Tongue (tissue), 2 donors: ENCODE results near the gene OR9Q1. TPM values are rescaled to one million over a fixed set of nuclear protein-coding genes. Genes with fewer than 3 reads are reported as not detected.

Experiments used
- DNase-seq: peaks from one replicate; pipeline ENCODE4 v3.0.0-alpha.2; 2015
- total RNA-seq: library from RNA; depleted of rRNA; stranded (reverse); fragments of >200 nt; gene quantifications from one replicate; pipeline ENCODE4 v1.2.3, GENCODE V29; 2014

Gene OR9Q1
- total RNA-seq, 1 donor from 2014 or later = not detected

- no peak for DNase-seq
Measured at GRCh38 chr11:58034471-58034870, 10.8 kb downstream of the OR9Q1 start.

DNA sequence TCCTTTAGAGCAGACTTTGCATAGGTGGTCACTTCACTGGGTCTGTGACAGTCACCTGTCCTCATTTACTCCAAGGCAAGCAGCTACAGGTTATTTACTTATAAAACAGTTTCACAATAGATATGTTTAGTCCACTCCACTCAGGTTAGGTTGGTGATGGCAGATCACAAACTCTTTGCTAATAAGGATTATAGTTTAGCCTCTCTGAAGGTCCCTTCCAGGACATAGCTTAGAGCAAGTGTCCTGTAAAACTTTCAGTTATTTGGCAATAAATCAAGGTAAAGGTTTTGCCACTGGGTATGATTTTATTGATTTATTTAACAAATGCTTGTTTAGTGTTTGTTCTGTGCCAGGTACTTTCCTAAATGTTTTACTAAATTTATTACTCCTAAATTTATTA, 15.9 kb downstream of the OR9Q1 start:
- no peak for DNase-seq

DNA sequence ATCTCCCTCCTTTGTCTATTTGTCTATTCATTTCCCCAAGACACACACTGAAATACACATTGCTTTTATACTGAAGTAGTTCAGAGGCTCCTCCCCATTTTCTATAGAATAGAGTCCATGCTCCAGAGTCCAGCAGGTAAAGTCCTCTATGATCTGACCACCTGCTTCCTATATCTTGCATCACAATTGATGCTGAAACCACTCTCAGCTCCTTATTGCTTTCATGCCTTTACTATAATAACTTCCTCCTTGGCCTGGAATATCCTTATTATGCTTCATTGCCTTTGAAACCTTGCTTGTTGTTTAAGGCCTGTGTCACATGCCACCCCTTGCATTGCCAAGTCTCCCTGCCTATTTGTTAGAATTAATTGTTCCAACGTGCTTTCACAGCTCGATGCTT, 19.7 kb downstream of the OR9Q1 start:
- DNase-seq = no peak

- DNase-seq = no peak
Measured at GRCh38 chr11:58046231-58046630, 22.6 kb downstream of the OR9Q1 start.

DNA sequence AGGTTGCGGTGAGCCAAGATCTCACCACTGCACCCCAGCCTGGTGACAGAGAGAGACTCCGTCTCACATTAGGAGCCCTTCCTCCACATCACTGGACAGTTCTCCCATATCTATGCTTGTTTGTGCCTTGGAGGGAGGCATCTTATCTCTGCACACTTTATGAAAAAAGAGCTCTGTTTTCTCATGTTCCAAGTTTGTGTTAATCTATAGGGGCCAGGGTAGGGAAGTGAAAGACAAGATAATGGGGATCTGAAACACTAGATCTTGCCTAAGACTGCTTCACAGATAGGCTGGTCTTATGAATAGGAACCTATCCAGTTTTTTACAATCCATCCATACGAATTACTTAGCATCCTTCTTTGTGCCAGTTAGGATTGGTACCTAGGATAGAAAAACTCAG, 24.1 kb downstream of the OR9Q1 start:
- no peak for DNase-seq

DNA sequence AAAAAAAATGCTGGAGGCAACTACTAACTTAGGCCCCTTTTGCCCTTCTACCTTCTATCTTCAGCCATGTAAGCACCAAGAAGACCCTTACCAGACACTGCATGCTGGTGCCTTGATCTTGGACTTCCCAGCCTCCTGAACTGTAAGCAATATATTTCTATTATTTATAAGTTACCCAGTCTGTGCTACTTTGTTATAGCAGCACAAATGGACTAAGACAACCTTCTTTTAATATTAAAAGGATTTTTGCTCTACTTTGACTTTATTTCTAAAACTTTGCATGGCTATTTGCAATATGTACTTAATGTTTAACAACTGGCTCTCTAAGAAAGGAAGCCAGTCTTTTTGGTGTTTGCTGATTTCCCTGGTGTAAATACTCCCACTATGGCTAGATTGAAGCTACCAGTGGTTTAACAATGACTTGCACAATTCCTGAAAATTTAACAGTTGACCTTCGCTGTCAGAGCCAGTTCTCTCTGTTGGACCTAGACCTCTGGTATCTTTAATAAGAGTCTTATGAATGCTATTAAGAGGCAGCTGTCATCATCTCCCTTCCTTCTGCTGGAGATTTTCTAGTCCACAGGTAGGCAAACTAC, 32.2 kb downstream of the OR9Q1 start:
- DNase-seq = no peak

GRCh38 chr11:58057481-58057880, 33.8 kb downstream of the OR9Q1 start:
- DNase-seq = no peak

- DNase-seq = peak; percentile 22
Measured at GRCh38 chr11:58058276-58059006, 34.8 kb downstream of the OR9Q1 start.

GRCh38 chr11:58059007-58059350, 35.3 kb downstream of the OR9Q1 start:
- peak; percentile 43 for DNase-seq

- no peak for DNase-seq
Measured at GRCh38 chr11:58060535-58060934, 36.9 kb downstream of the OR9Q1 start.

GRCh38 chr11:58060939-58061672, 37.4 kb downstream of the OR9Q1 start:
- DNase-seq = no peak

DNA sequence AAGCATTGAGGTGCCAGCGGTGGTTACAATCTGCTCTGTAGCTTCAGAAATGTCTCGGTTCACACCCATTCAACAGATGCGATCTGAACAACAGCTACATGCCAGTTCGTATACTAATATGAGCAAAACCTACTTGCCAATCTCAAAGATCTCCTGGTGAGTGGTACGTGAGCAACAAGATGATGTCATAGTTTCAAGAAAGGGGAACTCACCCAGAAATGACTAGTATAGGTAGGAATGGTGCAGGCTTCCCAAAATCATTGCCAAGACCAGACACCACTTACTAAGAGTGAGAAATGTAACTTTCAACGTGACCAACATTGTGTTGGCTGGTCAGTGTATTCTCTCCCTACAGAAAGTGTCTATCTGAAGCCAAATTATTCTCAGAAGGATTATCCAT, 38.1 kb downstream of the OR9Q1 start:
- no peak for DNase-seq

GRCh38 chr11:58067685-58068084, 44.0 kb downstream of the OR9Q1 start:
- no peak for DNase-seq

DNA sequence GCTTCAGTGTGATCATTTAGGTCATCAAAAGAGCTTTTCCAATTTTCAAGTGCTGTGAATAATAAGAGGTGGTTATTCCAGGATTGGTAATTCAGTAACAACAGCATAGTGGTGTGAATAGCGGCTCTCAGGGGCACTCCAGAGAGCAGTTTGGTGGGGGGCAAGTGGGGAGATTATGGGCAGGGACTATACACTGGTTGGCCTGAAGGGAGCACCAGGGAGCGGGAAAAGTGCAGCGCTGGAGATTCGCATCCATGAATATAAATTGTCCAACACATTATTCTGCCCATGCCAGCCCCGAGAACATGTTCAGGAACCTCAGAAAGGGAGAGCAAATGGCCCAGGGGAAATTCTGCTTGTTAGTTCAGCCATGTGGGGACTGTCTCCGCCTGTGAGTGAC, 45.0 kb downstream of the OR9Q1 start:
- no peak for DNase-seq

GRCh38 chr11:58070585-58070984, 46.9 kb downstream of the OR9Q1 start:
- no peak for DNase-seq

DNA sequence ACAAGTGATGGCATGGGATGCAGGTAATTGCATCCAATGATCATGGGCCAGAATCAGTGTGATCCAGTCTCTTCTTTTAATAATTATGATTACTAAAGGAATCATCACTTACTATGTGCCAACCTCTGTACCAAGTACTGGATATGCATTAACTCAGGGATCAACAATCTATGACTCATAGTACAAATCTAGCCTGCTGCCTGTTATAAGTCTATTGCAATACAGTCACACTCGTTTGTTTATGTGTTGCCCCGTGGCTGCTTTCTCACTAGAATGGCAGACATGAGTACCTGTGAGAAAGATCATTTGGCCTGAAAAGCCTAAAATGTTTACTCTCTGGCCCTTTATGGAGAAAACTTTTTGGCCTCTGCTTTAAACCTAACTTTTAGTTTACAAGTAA, 52.1 kb downstream of the OR9Q1 start:
- DNase-seq = no peak

GRCh38 chr11:58086528-58086927, 62.8 kb downstream of the OR9Q1 start:
- DNase-seq = no peak

GRCh38 chr11:58097437-58097836, 73.8 kb downstream of the OR9Q1 start:
- no peak for DNase-seq

DNA sequence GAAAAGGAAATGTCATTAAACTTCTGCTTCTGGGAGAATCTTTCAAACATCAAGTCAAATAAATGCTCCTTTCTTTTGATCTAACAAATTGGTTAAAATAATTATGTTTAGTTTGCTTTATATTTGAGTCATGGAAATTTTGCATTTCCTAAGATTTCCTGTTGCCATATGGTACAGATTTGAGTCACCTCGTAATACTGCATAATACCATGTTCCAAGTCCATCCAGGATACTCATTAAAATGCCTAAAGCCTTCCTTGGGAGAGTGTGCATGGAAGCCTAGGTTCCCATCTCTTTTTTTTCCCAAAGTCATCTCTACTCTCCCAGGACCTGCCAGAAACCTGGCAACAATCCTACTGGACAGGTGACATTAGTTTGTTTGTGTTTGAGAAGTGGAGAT, 97.4 kb downstream of the OR9Q1 start:
- DNase-seq = no peak

- DNase-seq = no peak
Measured at GRCh38 chr11:58125469-58125868, 101.8 kb downstream of the OR9Q1 start, which contains the start of gene OR9I1. Gene OR9I1, minus strand, starts transcription at chr11:58125530. Its CDS starts 6,086 bp downstream, at chr11:58119444.

GRCh38 chr11:58127350-58127749, 103.7 kb downstream of the OR9Q1 start:
- no peak for DNase-seq

- DNase-seq = no peak
Measured at GRCh38 chr11:58133309-58134076, 109.8 kb downstream of the OR9Q1 start.

GRCh38 chr11:58134151-58134550, 110.5 kb downstream of the OR9Q1 start:
- no peak for DNase-seq
